Suprapubic skin (tissue), 4 donors: ENCODE measurements around the gene ZNF550.
"Not testable (repeated sequence)": the region's sequence is repeated elsewhere in the genome, so short reads cannot be mapped to it uniquely, and the experiment has no call there.

ENCODE experiments used
- CTCF ChIP-seq, 2 donors: fragments of 200-600 bp in 1 of 2; fragments of 450-650 bp in 1 of 2; sonication (generic) in 1 of 2; IDR thresholded peaks; one replicate each; pipeline ENCODE4 v1.5.1; 2016 to 2019; ENCODE audit warnings: antibody characterized with exemption in 2 of 2, mild to moderate bottlenecking in 1 of 2, moderate library complexity in 1 of 2
- EP300 ChIP-seq: sonication (generic); formaldehyde crosslinking; IDR thresholded peaks from one replicate; pipeline ENCODE4 v1.6.1; 2017; ENCODE audit warnings: antibody characterized with exemption
- POLR2A ChIP-seq, 2 donors: fragments of 450-650 bp; IDR thresholded peaks; one replicate each; pipeline ENCODE4 v1.6.1; 2017; ENCODE audit warnings: antibody characterized with exemption in 2 of 2, mild to moderate bottlenecking in 2 of 2, moderate library complexity in 2 of 2
- POLR2AphosphoS5 ChIP-seq, 3 donors: sonication (generic); formaldehyde crosslinking; IDR thresholded peaks; one replicate each; pipeline ENCODE4 v1.6.1; 2017; ENCODE audit warnings: antibody characterized with exemption in 3 of 3

GRCh38 chr19:57500400-57500799 lies 59.3 kb downstream of the ZNF550 start:
- not testable (repeated sequence) for TF ChIP-seq POLR2A (IDR thresholded peaks at IDR 0.05); POLR2AphosphoS5 (IDR thresholded peaks at IDR 0.05); CTCF (IDR thresholded peaks at IDR 0.05); EP300
